Muscle of arm (tissue), 12 donors: ENCODE data around the gene PRM3. TPM values are rescaled to one million over a fixed set of nuclear protein-coding genes. Genes with fewer than 3 reads are reported as not detected.

Experiments
- DNase-seq: peaks from one replicate; pipeline ENCODE4 v3.0.0-alpha.2; 2013
- polyA plus RNA-seq, 12 donors: library from polyadenylated mRNA; unstranded; fragments of 120-200 nt; gene quantifications; one replicate each; pipeline ENCODE4 v1.2.1, GENCODE V29; 2013; ENCODE audit not compliant: insufficient read length in 12 of 12

Gene PRM3
- polyA plus RNA-seq, 12 donors, result not detected

- DNase-seq, result no peak
Observed at GRCh38 chr16:11245222-11245737, 28.1 kb downstream of the PRM3 start.

GRCh38 chr16:11242658-11243057, 30.8 kb downstream of the PRM3 start:
- no peak for DNase-seq

- no peak for DNase-seq
Observed at GRCh38 chr16:11241480-11242204, 31.8 kb downstream of the PRM3 start.

- DNase-seq, result no peak
Observed at GRCh38 chr16:11240636-11241473, 32.6 kb downstream of the PRM3 start.

- no peak for DNase-seq
Observed at GRCh38 chr16:11239644-11240632, 33.5 kb downstream of the PRM3 start.

GRCh38 chr16:11238272-11239202, 34.9 kb downstream of the PRM3 start:
- DNase-seq, result no peak

GRCh38 chr16:11236461-11237254, 36.8 kb downstream of the PRM3 start:
- no peak for DNase-seq

GRCh38 chr16:11235703-11235991, 37.8 kb downstream of the PRM3 start:
- no peak for DNase-seq

- DNase-seq, result no peak
Observed at GRCh38 chr16:11234884-11235702, 38.3 kb downstream of the PRM3 start.

- no peak for DNase-seq
Observed at GRCh38 chr16:11233727-11234376, 39.6 kb downstream of the PRM3 start.

GRCh38 chr16:11232852-11233726, 40.3 kb downstream of the PRM3 start:
- no peak for DNase-seq

GRCh38 chr16:11232302-11232851, 41.1 kb downstream of the PRM3 start:
- no peak for DNase-seq

- no peak for DNase-seq
Observed at GRCh38 chr16:11231367-11231970, 42.0 kb downstream of the PRM3 start.

- no peak for DNase-seq
Observed at GRCh38 chr16:11229906-11230305, 43.5 kb downstream of the PRM3 start.

- no peak for DNase-seq
Observed at GRCh38 chr16:11229432-11229831, 44.0 kb downstream of the PRM3 start.

GRCh38 chr16:11225677-11226549, 47.5 kb downstream of the PRM3 start:
- no peak for DNase-seq
